ENCODE results near the gene EYA4.

DNA sequence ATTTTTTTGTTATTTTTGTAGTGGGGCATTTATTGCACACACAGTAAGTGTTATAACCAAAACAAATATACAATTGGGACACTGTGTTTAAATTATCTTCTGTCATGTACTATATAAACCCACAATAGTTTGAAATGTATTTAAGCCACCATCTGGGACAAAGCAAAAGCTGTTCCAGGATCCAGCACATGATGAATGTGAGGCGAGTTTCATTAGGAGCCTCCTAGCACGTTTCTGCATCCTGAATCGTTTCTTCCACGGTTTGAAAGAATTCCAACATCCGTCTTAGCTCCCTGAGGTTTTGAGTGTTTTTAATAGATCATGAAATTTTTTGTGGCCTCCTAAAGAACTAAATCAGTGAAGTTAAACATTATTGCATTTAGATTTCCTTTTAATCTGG is 65.8 kb downstream of the EYA4 start:
- TF ChIP-seq CTCF (IDR thresholded peaks at IDR 0.05; ENCODE audit: low read depth, low read length), result no peak
- no peak for TF ChIP-seq POLR2A (IDR thresholded peaks at IDR 0.05; ENCODE audit: extremely low read depth, insufficient read length)
